B cell (primary cell): Measurements from ENCODE around the gene GADD45A.

Source experiments
- CTCF ChIP-seq: fragments of 200-600 bp; IDR thresholded peaks from one replicate; pipeline ENCODE4 v1.8.0; 2022; ENCODE audit warnings: antibody characterized with exemption, mild to moderate bottlenecking
- EZH2 ChIP-seq: IDR thresholded peaks from 2 replicates; pipeline ENCODE4 v1.6.1; 2012; ENCODE audit warnings: borderline replicate concordance, low read depth, mild to moderate bottlenecking, moderate library complexity, low read length; ENCODE audit not compliant: insufficient read depth, poor library complexity, severe bottlenecking

DNA sequence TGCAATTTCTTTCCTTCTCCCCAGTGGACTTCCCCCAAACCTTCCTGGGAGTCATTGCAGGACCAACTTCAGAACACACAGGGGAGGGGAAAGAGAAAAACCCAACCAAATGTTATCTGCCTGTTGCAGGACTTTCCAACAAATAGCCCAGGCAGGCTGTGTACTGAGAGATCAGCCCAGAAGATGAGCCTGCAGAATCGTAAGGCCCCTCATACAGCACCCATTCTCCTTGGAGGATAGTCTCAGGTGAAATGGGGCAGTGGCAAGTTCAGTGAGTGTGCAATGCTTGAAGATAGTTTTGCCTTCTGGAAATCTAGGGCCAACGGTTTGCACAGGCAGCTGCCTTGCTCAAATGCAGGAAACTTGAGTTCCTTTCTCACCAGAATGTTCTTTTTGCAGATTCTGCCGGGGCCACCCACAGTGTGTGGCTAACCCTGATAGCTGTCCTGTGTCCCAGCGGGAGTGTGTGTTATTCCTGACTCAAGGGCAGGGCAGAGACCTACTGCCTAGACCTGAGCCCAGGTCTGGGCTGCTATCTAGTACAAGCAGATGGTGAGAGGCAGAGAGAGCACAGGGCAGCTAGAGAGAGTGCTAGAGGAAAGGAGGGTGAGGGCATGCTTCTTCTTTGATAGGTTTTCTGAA lies 48.8 kb downstream of the GADD45A start:
- TF ChIP-seq CTCF (no peak), EZH2 (no peak)
